ENCODE data around the gene TACC2. TPM values are rescaled to one million over a fixed set of nuclear protein-coding genes. Genes with fewer than 3 reads are reported as not detected.

The TACC2 gene
- total and polyA plus RNA-seq, 2 experiments from 2014 or later, result 30.8 to 35.9 TPM

- no peaks in the 10 kb centered on the region for H3K9me2 ChIP-seq (ENCODE audit: insufficient read depth)
- peaks cover 3% of the 10 kb centered on the region for H3K27me3 Mint-ChIP-seq (ENCODE audit: insufficient read depth, low read depth, poor library complexity)
- H3K27ac ChIP-seq (ENCODE audit: low read depth), result no peak overlapping the region
- H3K4me2 ChIP-seq, result no peak overlapping the region
- no peaks in the 10 kb centered on the region for H3K4me1 ChIP-seq (ENCODE audit: insufficient read depth)
- no peak for DNase-seq (ENCODE audit: low spot score)
- H4K20me1 ChIP-seq (replicated peaks; ENCODE audit: insufficient read depth), result no peaks in the 10 kb centered on the region
- H3F3A ChIP-seq (replicated peaks; ENCODE audit: low read depth), result no peaks in the 10 kb centered on the region
- H3K36me3 Mint-ChIP-seq (ENCODE audit: low read depth), result no peaks in the 10 kb centered on the region; the same call in 2 of the 3 replicates
- H3K27me3 ChIP-seq (ENCODE audit: insufficient read depth), result no peaks in the 10 kb centered on the region
- TF ChIP-seq STAT1 (IDR thresholded peaks at IDR 0.05; ENCODE audit: unreplicated experiment), result no peak
- TF ChIP-seq, protein P1, sequence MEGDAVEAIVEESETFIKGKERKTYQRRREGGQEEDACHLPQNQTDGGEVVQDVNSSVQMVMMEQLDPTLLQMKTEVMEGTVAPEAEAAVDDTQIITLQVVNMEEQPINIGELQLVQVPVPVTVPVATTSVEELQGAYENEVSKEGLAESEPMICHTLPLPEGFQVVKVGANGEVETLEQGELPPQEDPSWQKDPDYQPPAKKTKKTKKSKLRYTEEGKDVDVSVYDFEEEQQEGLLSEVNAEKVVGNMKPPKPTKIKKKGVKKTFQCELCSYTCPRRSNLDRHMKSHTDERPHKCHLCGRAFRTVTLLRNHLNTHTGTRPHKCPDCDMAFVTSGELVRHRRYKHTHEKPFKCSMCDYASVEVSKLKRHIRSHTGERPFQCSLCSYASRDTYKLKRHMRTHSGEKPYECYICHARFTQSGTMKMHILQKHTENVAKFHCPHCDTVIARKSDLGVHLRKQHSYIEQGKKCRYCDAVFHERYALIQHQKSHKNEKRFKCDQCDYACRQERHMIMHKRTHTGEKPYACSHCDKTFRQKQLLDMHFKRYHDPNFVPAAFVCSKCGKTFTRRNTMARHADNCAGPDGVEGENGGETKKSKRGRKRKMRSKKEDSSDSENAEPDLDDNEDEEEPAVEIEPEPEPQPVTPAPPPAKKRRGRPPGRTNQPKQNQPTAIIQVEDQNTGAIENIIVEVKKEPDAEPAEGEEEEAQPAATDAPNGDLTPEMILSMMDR (conservative IDR thresholded peaks at IDR 0.05; ENCODE audit: low read depth in 2 of 2), result no peak
- no peak for TF ChIP-seq JUNB (IDR thresholded peaks at IDR 0.05; ENCODE audit: unreplicated experiment)
- no peak for TF ChIP-seq ZNF331 (CRISPR knock-in tag; IDR thresholded peaks at IDR 0.05; ENCODE audit: low read depth)
- TF ChIP-seq POLR2AphosphoS5 (IDR thresholded peaks at IDR 0.05; ENCODE audit: low read depth), result no peak
- TF ChIP-seq REST (IDR thresholded peaks at IDR 0.05; ENCODE audit: unreplicated experiment), result no peak
- TF ChIP-seq, protein P2, sequence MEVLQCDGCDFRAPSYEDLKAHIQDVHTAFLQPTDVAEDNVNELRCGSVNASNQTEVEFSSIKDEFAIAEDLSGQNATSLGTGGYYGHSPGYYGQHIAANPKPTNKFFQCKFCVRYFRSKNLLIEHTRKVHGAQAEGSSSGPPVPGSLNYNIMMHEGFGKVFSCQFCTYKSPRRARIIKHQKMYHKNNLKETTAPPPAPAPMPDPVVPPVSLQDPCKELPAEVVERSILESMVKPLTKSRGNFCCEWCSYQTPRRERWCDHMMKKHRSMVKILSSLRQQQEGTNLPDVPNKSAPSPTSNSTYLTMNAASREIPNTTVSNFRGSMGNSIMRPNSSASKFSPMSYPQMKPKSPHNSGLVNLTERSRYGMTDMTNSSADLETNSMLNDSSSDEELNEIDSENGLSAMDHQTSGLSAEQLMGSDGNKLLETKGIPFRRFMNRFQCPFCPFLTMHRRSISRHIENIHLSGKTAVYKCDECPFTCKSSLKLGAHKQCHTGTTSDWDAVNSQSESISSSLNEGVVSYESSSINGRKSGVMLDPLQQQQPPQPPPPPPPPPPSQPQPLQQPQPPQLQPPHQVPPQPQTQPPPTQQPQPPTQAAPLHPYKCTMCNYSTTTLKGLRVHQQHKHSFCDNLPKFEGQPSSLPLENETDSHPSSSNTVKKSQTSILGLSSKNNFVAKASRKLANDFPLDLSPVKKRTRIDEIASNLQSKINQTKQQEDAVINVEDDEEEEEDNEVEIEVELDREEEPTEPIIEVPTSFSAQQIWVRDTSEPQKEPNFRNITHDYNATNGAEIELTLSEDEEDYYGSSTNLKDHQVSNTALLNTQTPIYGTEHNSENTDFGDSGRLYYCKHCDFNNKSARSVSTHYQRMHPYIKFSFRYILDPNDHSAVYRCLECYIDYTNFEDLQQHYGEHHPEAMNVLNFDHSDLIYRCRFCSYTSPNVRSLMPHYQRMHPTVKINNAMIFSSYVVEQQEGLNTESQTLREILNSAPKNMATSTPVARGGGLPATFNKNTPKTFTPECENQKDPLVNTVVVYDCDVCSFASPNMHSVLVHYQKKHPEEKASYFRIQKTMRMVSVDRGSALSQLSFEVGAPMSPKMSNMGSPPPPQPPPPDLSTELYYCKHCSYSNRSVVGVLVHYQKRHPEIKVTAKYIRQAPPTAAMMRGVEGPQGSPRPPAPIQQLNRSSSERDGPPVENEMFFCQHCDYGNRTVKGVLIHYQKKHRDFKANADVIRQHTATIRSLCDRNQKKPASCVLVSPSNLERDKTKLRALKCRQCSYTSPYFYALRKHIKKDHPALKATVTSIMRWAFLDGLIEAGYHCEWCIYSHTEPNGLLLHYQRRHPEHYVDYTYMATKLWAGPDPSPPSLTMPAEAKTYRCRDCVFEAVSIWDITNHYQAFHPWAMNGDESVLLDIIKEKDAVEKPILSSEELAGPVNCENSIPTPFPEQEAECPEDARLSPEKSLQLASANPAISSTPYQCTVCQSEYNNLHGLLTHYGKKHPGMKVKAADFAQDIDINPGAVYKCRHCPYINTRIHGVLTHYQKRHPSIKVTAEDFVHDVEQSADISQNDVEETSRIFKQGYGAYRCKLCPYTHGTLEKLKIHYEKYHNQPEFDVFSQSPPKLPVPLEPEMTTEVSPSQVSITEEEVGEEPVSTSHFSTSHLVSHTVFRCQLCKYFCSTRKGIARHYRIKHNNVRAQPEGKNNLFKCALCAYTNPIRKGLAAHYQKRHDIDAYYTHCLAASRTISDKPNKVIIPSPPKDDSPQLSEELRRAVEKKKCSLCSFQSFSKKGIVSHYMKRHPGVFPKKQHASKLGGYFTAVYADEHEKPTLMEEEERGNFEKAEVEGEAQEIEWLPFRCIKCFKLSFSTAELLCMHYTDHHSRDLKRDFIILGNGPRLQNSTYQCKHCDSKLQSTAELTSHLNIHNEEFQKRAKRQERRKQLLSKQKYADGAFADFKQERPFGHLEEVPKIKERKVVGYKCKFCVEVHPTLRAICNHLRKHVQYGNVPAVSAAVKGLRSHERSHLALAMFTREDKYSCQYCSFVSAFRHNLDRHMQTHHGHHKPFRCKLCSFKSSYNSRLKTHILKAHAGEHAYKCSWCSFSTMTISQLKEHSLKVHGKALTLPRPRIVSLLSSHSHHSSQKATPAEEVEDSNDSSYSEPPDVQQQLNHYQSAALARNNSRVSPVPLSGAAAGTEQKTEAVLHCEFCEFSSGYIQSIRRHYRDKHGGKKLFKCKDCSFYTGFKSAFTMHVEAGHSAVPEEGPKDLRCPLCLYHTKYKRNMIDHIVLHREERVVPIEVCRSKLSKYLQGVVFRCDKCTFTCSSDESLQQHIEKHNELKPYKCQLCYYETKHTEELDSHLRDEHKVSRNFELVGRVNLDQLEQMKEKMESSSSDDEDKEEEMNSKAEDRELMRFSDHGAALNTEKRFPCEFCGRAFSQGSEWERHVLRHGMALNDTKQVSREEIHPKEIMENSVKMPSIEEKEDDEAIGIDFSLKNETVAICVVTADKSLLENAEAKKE (CRISPR knock-in tag; IDR thresholded peaks at IDR 0.05), result no peak
- no peak for TF ChIP-seq CREB1 (CRISPR knock-in tag; IDR thresholded peaks at IDR 0.05; ENCODE audit: low read depth)
- TF ChIP-seq NANOG (IDR thresholded peaks at IDR 0.05; ENCODE audit: borderline replicate concordance), result no peak
- no peak for TF ChIP-seq EZH2 (IDR thresholded peaks at IDR 0.05; ENCODE audit: low read depth, unreplicated experiment)
- TF ChIP-seq EZH2phosphoT487 (IDR thresholded peaks at IDR 0.05; ENCODE audit: unreplicated experiment), result no peak
- TF ChIP-seq ZNF114 (CRISPR knock-in tag; IDR thresholded peaks at IDR 0.05), result no peak
- TF ChIP-seq ETS1 (IDR thresholded peaks at IDR 0.05), result no peak
- H2AFZ ChIP-seq, result no peak overlapping the region
- H3K9me3 Mint-ChIP-seq, result no peaks in the 10 kb centered on the region; the same call in 2 of the 3 replicates
- H3K4me3 Mint-ChIP-seq, result no peak overlapping the region
- no peak overlapping the region for H3K4me3 ChIP-seq
- H3K79me2 ChIP-seq (replicated peaks; ENCODE audit: insufficient read depth), result no peaks in the 10 kb centered on the region
- H3K36me3 ChIP-seq (ENCODE audit: insufficient read depth), result no peaks in the 10 kb centered on the region
- peaks cover 7% of the 10 kb centered on the region for H3K4me1 Mint-ChIP-seq
- ATAC-seq, result no peak
- H3K27ac Mint-ChIP-seq, result no peak overlapping the region
Observed at GRCh38 chr10:122057841-122058413, 69.0 kb downstream of the TACC2 start.
